ENCODE results near the gene TSC2. TPM values are rescaled to one million over a fixed set of nuclear protein-coding genes. Genes with fewer than 3 reads are reported as not detected.

Gene TSC2
- total and polyA plus RNA-seq, 2 donors (not counting 3 experiments of a cell fraction or from before 2014, with no cell fraction given), result 87.9 to 144 TPM

DNA sequence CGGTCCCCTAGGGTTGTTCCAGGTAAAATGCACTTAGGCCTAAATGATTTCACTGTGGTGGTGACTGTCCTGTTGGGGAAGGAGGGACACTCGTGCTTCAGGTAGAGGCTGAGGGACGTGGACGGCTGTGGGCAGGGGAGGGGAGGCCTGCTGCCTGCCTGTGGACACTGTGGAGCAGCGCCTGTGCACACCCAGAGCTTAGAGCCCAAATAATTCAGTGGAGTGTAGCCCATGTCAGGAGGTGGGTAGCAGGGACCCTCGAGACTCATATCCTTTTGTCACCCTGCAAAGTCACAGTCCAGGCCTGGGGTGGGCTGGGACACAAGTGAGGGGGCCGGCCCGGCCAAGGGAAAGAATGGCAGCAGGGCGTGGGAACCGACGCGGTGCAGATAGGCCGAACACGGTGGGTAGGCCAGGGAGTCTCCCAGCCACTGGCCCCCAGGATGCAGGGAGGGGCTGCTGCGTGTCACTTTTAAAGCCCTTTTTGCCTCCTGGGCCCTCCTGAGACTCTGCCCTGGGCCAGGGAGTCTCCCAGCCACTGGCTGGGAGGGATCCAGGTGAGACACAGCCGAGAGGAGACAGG is 21.8 kb upstream of the TSC2 start:
- Histone ChIP-seq H3K4me1 (ENCODE audit: control insufficient read depth, extremely low read depth, insufficient read depth, low read length) (peaks cover 25% of the 10 kb centered on the region), H4K20me1 (replicated peaks; ENCODE audit: control insufficient read depth, extremely low read depth, insufficient read depth, low read length) (no peaks in the 10 kb centered on the region), H3K9ac (replicated peaks; ENCODE audit: extremely low read depth, insufficient read depth, low read length) (no peak overlapping the region), H3K27ac (ENCODE audit: insufficient read depth, low read depth, low read length) (no peak overlapping the region), H3K4me2 (ENCODE audit: insufficient read depth, low read length) (no peak overlapping the region), H3K9me1 (replicated peaks; ENCODE audit: control insufficient read depth, extremely low read depth, insufficient read depth, low read length) (no peaks in the 10 kb centered on the region), H3K4me3 (replicated peaks in 1 of 3; ENCODE audit: insufficient read depth in 1 of 3, low read depth in 1 of 3, low read length in 3 of 3) (no peak overlapping the region), H3K36me3 (ENCODE audit: control insufficient read depth in 2 of 2, extremely low read depth in 1 of 2, insufficient read depth in 2 of 2, low read length in 2 of 2) (no peaks in the 10 kb centered on the region), H3K27me3 (ENCODE audit: control insufficient read depth in 2 of 2, insufficient read depth in 2 of 2, low read length in 2 of 2) (no peaks in the 10 kb centered on the region), H3K79me2 (ENCODE audit: control insufficient read depth, insufficient read depth, low read length) (peaks cover 15% of the 10 kb centered on the region), H3K9me3 (replicated peaks; ENCODE audit: control insufficient read depth, insufficient read depth, low read length) (no peaks in the 10 kb centered on the region), H2AFZ (ENCODE audit: low read depth, low read length) (peak overlapping the region; percentile 58)
- DNase-seq (ENCODE audit: low read depth, low spot score), result no peak
- TF ChIP-seq, protein P1, sequence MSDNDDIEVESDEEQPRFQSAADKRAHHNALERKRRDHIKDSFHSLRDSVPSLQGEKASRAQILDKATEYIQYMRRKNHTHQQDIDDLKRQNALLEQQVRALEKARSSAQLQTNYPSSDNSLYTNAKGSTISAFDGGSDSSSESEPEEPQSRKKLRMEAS (IDR thresholded peaks at IDR 0.05; ENCODE audit: insufficient read depth, insufficient read length), result no peak
- TF ChIP-seq POLR2AphosphoS5 (IDR thresholded peaks at IDR 0.05; ENCODE audit: insufficient read depth, low read depth, low read length) (no peak), POLR2A (IDR thresholded peaks at IDR 0.05; ENCODE audit: low read depth, low read length) (no peak), JUN (IDR thresholded peaks at IDR 0.05; ENCODE audit: borderline replicate concordance, insufficient read depth, insufficient read length, low read depth) (no peak), MYC (IDR thresholded peaks at IDR 0.05; ENCODE audit: low read depth, low read length) (no peak), EZH2 (IDR thresholded peaks at IDR 0.05; ENCODE audit: borderline replicate concordance, low read depth, low read length, severe bottlenecking) (no peak), GATA2 (IDR thresholded peaks at IDR 0.05; ENCODE audit: insufficient read depth, insufficient read length, low read depth, low read length) (no peak), CTCF (IDR thresholded peaks at IDR 0.05; ENCODE audit: extremely low read depth in 1 of 2, insufficient read depth in 1 of 2, low read depth in 1 of 2, low read length in 2 of 2) (no peak), FOS (IDR thresholded peaks at IDR 0.05; ENCODE audit: borderline replicate concordance, insufficient read depth, low read length) (no peak)
- intact Hi-C loops (cut with micrococcal nuclease), result no loop called here
- FAIRE-seq, result no peak
- CTCF ChIA-PET, result interaction anchor here (1.4 to 2.0 kb wide), 2 partner anchors 115 kb away, joined by 6 to 18 read pairs; no protein-coding TSS in a partner anchor
- BruUV-seq (replicated peaks), result no TSS peak
- dilution Hi-C loops (cut with MboI; ENCODE audit: extremely low pct_ligation_motif_present, low sequenced_read_pairs), result loop anchor here (25.0 kb wide), 1 partner anchor 136 kb away; the partner anchor contains the start of gene TRAF7
- POLR2A ChIA-PET, result no interaction called here

Measured in endothelial cell of umbilical vein (primary cell).